K562 (cell line): ENCODE results near the gene PRSS56. TPM values are rescaled to one million over a fixed set of nuclear protein-coding genes. Genes with fewer than 3 reads are reported as not detected.

Source experiments
- ATAC-seq: fragments of 200-7000 bp; cut with Tn5 transposase; 3 replicates; pipeline ENCODE4 v1.9.1; 2020; ENCODE audit warnings: moderate library complexity
- BruUV-seq: library from RNA; stranded (reverse); fragments of 400-500 nt; replicated peaks from 2 replicates; lab custom pipeline; 2021; lab: Mats Ljungman, UMichigan
- CTCF ChIA-PET: fragments of 300-600 bp; formaldehyde crosslinking; extraction: SDS; loops from one replicate; lab custom pipeline; 2021; ENCODE audit warnings: low intra/inter-chr PET ratio; lab: Yijun Ruan, JAX
- POLR2A ChIA-PET: fragments of 300-600, 350-650 bp; sonication (Branson Sonifier 250); formaldehyde crosslinking; extraction: SDS; loops from one replicate; lab custom pipeline; 2021; ENCODE audit warnings: antibody characterized with exemption, inconsistent platforms; lab: Yijun Ruan, JAX
- DNase-seq, 4 experiments: peaks; one replicate each; pipeline versions ENCODE4 v3.0.0 to v3.0.0-alpha.2; 2011 to 2018; ENCODE audit warnings: low spot score in 3 of 4, mixed read lengths in 3 of 4; ENCODE audit errors: extremely low read depth in 1 of 4
- FAIRE-seq: peaks from 2 replicates; lab custom pipeline; 2011; peaks lifted over from hg19 to GRCh38; lab: Jason Lieb, UNC
- H2AFZ ChIP-seq: 2 replicates; pipeline ENCODE4 v1.6.0; 2011; ENCODE audit warnings: low read depth, low read length, control low read depth, inconsistent platforms
- H3K27ac ChIP-seq: fragments of 200-600 bp; 3 replicates; pipeline ENCODE4 v1.8.0; 2011; ENCODE audit warnings: low read depth, mild to moderate bottlenecking, control low read depth, inconsistent platforms, low read length, moderate library complexity, mixed read lengths; ENCODE audit errors: extremely low read depth
- H3K27me3 ChIP-seq, 2 experiments: fragments of 300-600 bp in 1 of 2; 2 replicates in 1 of 2; 3 replicates in 1 of 2; pipeline versions ENCODE4 v1.6.0 to v1.8.0; 2011; ENCODE audit warnings: inconsistent platforms in 2 of 2, low read length in 2 of 2, mild to moderate bottlenecking in 1 of 2, mixed read lengths in 1 of 2, moderate library complexity in 1 of 2; ENCODE audit not compliant: control insufficient read depth in 2 of 2, insufficient read depth in 2 of 2
- H3K36me3 ChIP-seq: fragments of 300-600 bp; 3 replicates; pipeline ENCODE4 v1.8.0; 2011; ENCODE audit warnings: mild to moderate bottlenecking, low read length, inconsistent platforms; ENCODE audit not compliant: control insufficient read depth, insufficient read depth
- H3K4me1 ChIP-seq, 2 experiments: fragments of 200-600 bp in 1 of 2; replicated peaks in 1 of 2; 2 replicates in 1 of 2; 3 replicates in 1 of 2; pipeline versions ENCODE4 v1.5.1 to v1.8.0; 2011; ENCODE audit warnings: inconsistent platforms in 2 of 2, low read length in 2 of 2, mild to moderate bottlenecking in 1 of 2, mixed read lengths in 1 of 2, moderate library complexity in 1 of 2; ENCODE audit not compliant: control insufficient read depth in 2 of 2, insufficient read depth in 2 of 2
- H3K4me2 ChIP-seq: 2 replicates; pipeline ENCODE4 v1.6.1; 2011; ENCODE audit warnings: low read length, control low read depth, inconsistent platforms, mixed read lengths; ENCODE audit not compliant: insufficient read depth
- H3K4me3 ChIP-seq: fragments of 200-600 bp; sonication (generic), shearing (Covaris generic); 2 replicates; pipeline ENCODE4 v1.5.1; 2016; ENCODE audit warnings: control low read depth, inconsistent platforms
- H3K79me2 ChIP-seq: fragments of 200-600 bp; 3 replicates; pipeline ENCODE4 v1.8.0; 2011; ENCODE audit warnings: low read length, inconsistent platforms; ENCODE audit not compliant: control insufficient read depth, insufficient read depth
- H3K9ac ChIP-seq, 2 experiments: 2 replicates each; pipeline versions ENCODE4 v1.6.0 to v1.6.1; 2011; ENCODE audit warnings: low read depth in 2 of 2, low read length in 2 of 2, control low read depth in 1 of 2, inconsistent platforms in 1 of 2, mild to moderate bottlenecking in 1 of 2, mixed read lengths in 1 of 2; ENCODE audit not compliant: insufficient read depth in 1 of 2
- H3K9me1 ChIP-seq: one replicate; pipeline ENCODE4 v1.6.0; 2011; ENCODE audit warnings: inconsistent platforms, mild to moderate bottlenecking, low read length, moderate library complexity; ENCODE audit not compliant: control insufficient read depth, insufficient read depth
- H3K9me3 ChIP-seq: replicated peaks from 2 replicates; pipeline ENCODE4 v1.5.1; 2011; ENCODE audit warnings: low read depth, low read length, inconsistent platforms; ENCODE audit not compliant: control insufficient read depth, insufficient read depth
- H4K20me1 ChIP-seq: replicated peaks from 2 replicates; pipeline ENCODE4 v1.6.1; 2011; ENCODE audit warnings: low read length, inconsistent platforms, mixed read lengths; ENCODE audit not compliant: control insufficient read depth, insufficient read depth
- CHAMP1 ChIP-seq: fragments of 450-650 bp; IDR thresholded peaks from 2 replicates; pipeline ENCODE4 v1.6.1; 2016; ENCODE audit warnings: mild to moderate bottlenecking
- ETV6 ChIP-seq, 3 experiments: fragments of 150-350 bp in 1 of 3; sonication (generic) in 1 of 3; formaldehyde crosslinking in 1 of 3; IDR thresholded peaks; 2 replicates each; pipeline versions ENCODE4 v1.6.1 to v1.8.0; 2014 to 2022; ENCODE audit warnings: borderline replicate concordance in 2 of 3, low read depth in 2 of 3, antibody characterized with exemption in 1 of 3, low read length in 1 of 3, mild to moderate bottlenecking in 1 of 3, missing genetic modification reagents in 1 of 3
- KLF13 ChIP-seq: fragments of 450-650 bp; IDR thresholded peaks from 2 replicates; pipeline ENCODE4 v1.6.1; 2016; ENCODE audit warnings: missing genetic modification characterization, low read depth, mild to moderate bottlenecking, missing compliant biosample characterization, moderate library complexity, borderline replicate concordance
- NCOA2 ChIP-seq, 2 experiments: fragments of 450-650 bp; IDR thresholded peaks; 2 replicates each; pipeline ENCODE4 v1.6.1; 2018; ENCODE audit warnings: mild to moderate bottlenecking in 2 of 2, moderate library complexity in 1 of 2; ENCODE audit not compliant: partially characterized antibody in 2 of 2
- NELFE ChIP-seq: IDR thresholded peaks from 2 replicates; pipeline ENCODE4 v1.6.1; 2011; ENCODE audit warnings: mild to moderate bottlenecking; ENCODE audit not compliant: insufficient read depth, insufficient read length
- PCBP1 ChIP-seq: fragments of 200-400 bp; formaldehyde crosslinking; IDR thresholded peaks from 2 replicates; pipeline ENCODE4 v1.6.1; 2018; ENCODE audit warnings: mild to moderate bottlenecking, low read depth, low read length; ENCODE audit not compliant: poor library complexity, severe bottlenecking
- PRPF4 ChIP-seq: fragments of 200-400 bp; formaldehyde crosslinking; IDR thresholded peaks from one replicate; pipeline ENCODE4 v1.6.1; 2017; ENCODE audit warnings: low read length, low read depth, mild to moderate bottlenecking; ENCODE audit not compliant: insufficient read depth, poor library complexity, severe bottlenecking
- RAD21 ChIP-seq, 2 experiments: fragments of 250-450 bp in 1 of 2; fragments of 450-650 bp in 1 of 2; sonication (Bioruptor Pico) in 1 of 2; formaldehyde crosslinking in 1 of 2; IDR thresholded peaks in 1 of 2; conservative IDR thresholded peaks in 1 of 2; 2 replicates each; pipeline versions ENCODE4 v1.4.0 to v1.8.0; 2020 to 2022; ENCODE audit warnings: mild to moderate bottlenecking in 2 of 2, moderate library complexity in 1 of 2
- RBBP5 ChIP-seq: fragments of 200-600 bp; sonication (generic); IDR thresholded peaks from 2 replicates; pipeline ENCODE4 v1.6.1; 2012; ENCODE audit warnings: borderline replicate concordance, mild to moderate bottlenecking, low read length, control low read depth, inconsistent platforms; ENCODE audit not compliant: insufficient read depth, poor library complexity, severe bottlenecking
- RCOR1 ChIP-seq, 2 experiments: IDR thresholded peaks; 2 replicates each; pipeline ENCODE4 v1.6.1; 2012; ENCODE audit warnings: low read depth in 2 of 2, low read length in 2 of 2, borderline replicate concordance in 1 of 2, improper control_type of control experiment in 1 of 2
- SIX5 ChIP-seq, 2 experiments: IDR thresholded peaks; 2 replicates each; pipeline ENCODE4 v1.6.1; 2011; ENCODE audit warnings: low read length in 2 of 2, borderline replicate concordance in 1 of 2, low read depth in 1 of 2, mild to moderate bottlenecking in 1 of 2, moderate library complexity in 1 of 2; ENCODE audit not compliant: insufficient read depth in 1 of 2
- TCF7 ChIP-seq: sonication (generic); IDR thresholded peaks from 2 replicates; pipeline ENCODE4 v1.6.1; 2016; ENCODE audit warnings: antibody characterized with exemption, borderline replicate concordance
- U2AF1 ChIP-seq: fragments of 200-400 bp; formaldehyde crosslinking; optimal IDR thresholded peaks from 2 replicates; pipeline ENCODE3; 2017; ENCODE audit warnings: mild to moderate bottlenecking, low read depth, low read length, moderate library complexity
- ZBTB17 ChIP-seq: fragments of 450-650 bp; formaldehyde crosslinking; IDR thresholded peaks from 2 replicates; pipeline ENCODE4 v1.4.0; 2020; ENCODE audit warnings: mild to moderate bottlenecking
- ZFP36 ChIP-seq: fragments of 150-350 bp; IDR thresholded peaks from 2 replicates; pipeline ENCODE4 v1.6.1; 2018; ENCODE audit warnings: low read length, low read depth; ENCODE audit not compliant: partially characterized antibody
- ZNF512 ChIP-seq: IDR thresholded peaks from 2 replicates; pipeline ENCODE4 v1.6.1; 2016; ENCODE audit warnings: missing genetic modification characterization, missing compliant biosample characterization
- ZNF77 ChIP-seq: fragments of 250-450 bp; sonication (Bioruptor Pico); IDR thresholded peaks from 2 replicates; pipeline ENCODE4 v1.5.0; 2020
- WGBS: fragments of 100-300 bp; shearing (Covaris generic); methylation state at CpG from one replicate; pipeline ENCODE4 v1.1.6; 2016; ENCODE audit warnings: low coverage, mixed read lengths; ENCODE audit not compliant: insufficient coverage; ENCODE audit errors: missing lambda C conversion rate; 5-methylcytosine and 5-hydroxymethylcytosine counted together
- in situ Hi-C: fragments of 300-500 bp; cut with MboI; formaldehyde crosslinking; loops from 4 replicates; pipeline ENCODE4 v1.15.0; 2018; ENCODE audit warnings: inconsistent platforms, mixed read lengths
- intact Hi-C: fragments of 100-400 bp; cut with micrococcal nuclease; formaldehyde crosslinking; loops from 2 replicates; pipeline ENCODE4 v1.14.2; 2022
- polyA plus RNA-seq, 8 experiments: library from polyadenylated mRNA; depleted of rRNA in 4 of 8; stranded (reverse) in 5 of 8; unstranded in 3 of 8; fragments of >200 nt; fragmentation: Nextera tagmentation in 2 of 8; fragmentation: Illumina TruSeq in 1 of 8; extraction: Ambion mirVana in 2 of 8; extraction: Trizol in 1 of 8; gene quantifications; 2 replicates each; pipeline versions ENCODE4 v1.2.1 to v1.2.3, GENCODE V29; 2011 to 2014; ENCODE audit warnings: inconsistent platforms in 1 of 8, missing spikeins in 1 of 8
- total RNA-seq, 7 experiments: library from RNA; depleted of rRNA in 6 of 7; stranded (reverse); fragments of >200 nt in 6 of 7; fragmentation: Illumina TruSeq in 2 of 7; extraction: Trizol in 2 of 7; gene quantifications; 2 replicates each; pipeline versions ENCODE4 v1.2.1 to v1.2.3, GENCODE V29; 2011 to 2021; ENCODE audit warnings: low replicate concordance in 1 of 7

The PRSS56 gene
- total and polyA plus RNA-seq, 9 of the 15 experiments (the other 6 are each of a cell fraction or from before 2014, with no cell fraction given) = not detected

- intact Hi-C loops = no loop called here
- no peaks in the 10 kb centered on the region for H3K9me1 ChIP-seq
- no peak for ATAC-seq
- H3K4me3 ChIP-seq = no peak overlapping the region
- CTCF ChIA-PET = no interaction called here
- 85% methylated on average over 5 of the region's 5 CpGs for WGBS
- H3K27ac ChIP-seq = no peak overlapping the region
- no peaks in the 10 kb centered on the region for H3K9me3 ChIP-seq
- DNase-seq = no peak
- no peak overlapping the region for H3K4me2 ChIP-seq
- POLR2A ChIA-PET = no interaction called here
- no peaks in the 10 kb centered on the region for H3K4me1 ChIP-seq
- BruUV-seq = no TSS peak
- no peaks in the 10 kb centered on the region for H3K79me2 ChIP-seq
- H3K27me3 ChIP-seq = no peaks in the 10 kb centered on the region
- in situ Hi-C loops = no loop called here
- H4K20me1 ChIP-seq = no peaks in the 10 kb centered on the region
- no peak overlapping the region for H3K9ac ChIP-seq
- H2AFZ ChIP-seq = no peak overlapping the region
- H3K36me3 ChIP-seq = peaks cover 27% of the 10 kb centered on the region; the same call in 2 of the 3 replicates
- FAIRE-seq = no peak
- TF ChIP-seq NCOA2 (IDR thresholded peaks at IDR 0.05; ENCODE audit: partially characterized antibody in 2 of 2) (no peak), CHAMP1 (no peak), U2AF1 (no peak), PRPF4 (no peak), NELFE (no peak), PCBP1 (no peak), RAD21 (CRISPR knock-in tag; conservative IDR thresholded peaks at IDR 0.05 in 1 of 2, IDR thresholded peaks at IDR 0.05 in 1 of 2) (no peak), ETV6 (IDR thresholded peaks at IDR 0.05; ENCODE audit: borderline replicate concordance in 1 of 2, low read depth in 2 of 2, low read length in 1 of 2) (no peak), ETV6 (CRISPR knock-in tag; IDR thresholded peaks at IDR 0.05; ENCODE audit: borderline replicate concordance) (no peak), SIX5 (IDR thresholded peaks at IDR 0.05; ENCODE audit: borderline replicate concordance in 1 of 2, insufficient read depth in 1 of 2, low read depth in 1 of 2, low read length in 2 of 2) (no peak), RBBP5 (no peak), ZFP36 (no peak), KLF13 (no peak), RCOR1 (IDR thresholded peaks at IDR 0.05; ENCODE audit: borderline replicate concordance in 1 of 2, low read depth in 2 of 2, low read length in 2 of 2) (no peak), ZBTB17 (CRISPR knock-in tag) (no peak), TCF7 (no peak), ZNF512 (no peak), ZNF77 (no peak)
Measured at GRCh38 chr2:232574674-232575403, 54.7 kb downstream of the PRSS56 start.
